DOHH2 (cell line): ENCODE data around the gene FRYL.

Experiments used
- EZH2phosphoT487 ChIP-seq: fragments of 200-600 bp; sonication (generic); IDR thresholded peaks from 2 replicates; pipeline ENCODE4 v1.6.1; 2017; ENCODE audit warnings: borderline replicate concordance, mild to moderate bottlenecking, antibody characterized with exemption, low read length, moderate library complexity, mixed read lengths
- TF ChIP-seq, protein P1 (sequence below): fragments of 200-600 bp; sonication (generic); IDR thresholded peaks from one replicate; pipeline ENCODE4 v1.5.1; 2014; ENCODE audit warnings: antibody characterized with exemption, mild to moderate bottlenecking, low read depth, low read length; ENCODE audit not compliant: poor library complexity, severe bottlenecking

DNA sequence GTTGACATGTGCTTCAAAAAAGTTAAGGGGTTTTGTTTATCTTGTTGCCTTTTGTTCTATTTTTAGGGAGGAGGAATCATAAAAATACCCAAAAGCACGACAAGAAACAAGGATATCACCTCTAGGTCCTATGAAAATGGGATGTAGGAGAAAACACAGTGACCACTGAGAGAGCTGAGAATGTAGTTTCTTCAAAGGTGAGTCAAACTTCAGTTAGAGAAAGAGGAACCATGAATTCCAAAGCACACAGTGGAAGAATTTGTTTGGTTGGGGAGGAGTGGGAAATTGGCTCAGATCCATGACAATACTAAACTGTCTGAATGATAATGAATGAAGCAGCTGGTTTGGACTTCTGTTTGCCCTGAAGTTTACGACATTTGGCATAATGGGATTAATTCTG, 19.1 kb upstream of the FRYL start:
- TF ChIP-seq, protein P1, sequence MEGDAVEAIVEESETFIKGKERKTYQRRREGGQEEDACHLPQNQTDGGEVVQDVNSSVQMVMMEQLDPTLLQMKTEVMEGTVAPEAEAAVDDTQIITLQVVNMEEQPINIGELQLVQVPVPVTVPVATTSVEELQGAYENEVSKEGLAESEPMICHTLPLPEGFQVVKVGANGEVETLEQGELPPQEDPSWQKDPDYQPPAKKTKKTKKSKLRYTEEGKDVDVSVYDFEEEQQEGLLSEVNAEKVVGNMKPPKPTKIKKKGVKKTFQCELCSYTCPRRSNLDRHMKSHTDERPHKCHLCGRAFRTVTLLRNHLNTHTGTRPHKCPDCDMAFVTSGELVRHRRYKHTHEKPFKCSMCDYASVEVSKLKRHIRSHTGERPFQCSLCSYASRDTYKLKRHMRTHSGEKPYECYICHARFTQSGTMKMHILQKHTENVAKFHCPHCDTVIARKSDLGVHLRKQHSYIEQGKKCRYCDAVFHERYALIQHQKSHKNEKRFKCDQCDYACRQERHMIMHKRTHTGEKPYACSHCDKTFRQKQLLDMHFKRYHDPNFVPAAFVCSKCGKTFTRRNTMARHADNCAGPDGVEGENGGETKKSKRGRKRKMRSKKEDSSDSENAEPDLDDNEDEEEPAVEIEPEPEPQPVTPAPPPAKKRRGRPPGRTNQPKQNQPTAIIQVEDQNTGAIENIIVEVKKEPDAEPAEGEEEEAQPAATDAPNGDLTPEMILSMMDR = no peak
- no peak for TF ChIP-seq EZH2phosphoT487
